SK-N-MC (cell line): ENCODE data around the gene PCDH11X.
A peak's percentile ranks its signal among the peaks of the same experiment; 100 is the strongest.
"Not testable (repeated sequence)": the region's sequence is repeated elsewhere in the genome, so short reads cannot be mapped to it uniquely, and the experiment has no call there.

Source experiments
- DNase-seq: peaks from one replicate; pipeline ENCODE4 v3.0.0-alpha.2; 2011; ENCODE audit warnings: low read depth, low spot score
- H3K27ac ChIP-seq: fragments of 200-600 bp; sonication (generic); 2 replicates; pipeline ENCODE4 v1.5.1; 2016; ENCODE audit warnings: mixed run types
- H3K36me3 ChIP-seq: fragments of 200-600 bp; sonication (generic); 2 replicates; pipeline ENCODE4 v1.6.1; 2017; ENCODE audit warnings: antibody characterized with exemption, low read length, mixed read lengths; ENCODE audit not compliant: insufficient read depth
- H3K4me3 ChIP-seq: fragments of 200-600 bp; sonication (generic); 2 replicates; pipeline ENCODE4 v1.5.1; 2016
- H3K9ac ChIP-seq: fragments of 200-600 bp; sonication (generic); 2 replicates; pipeline ENCODE4 v1.8.0; 2017; ENCODE audit warnings: mixed run types, mixed read lengths; ENCODE audit not compliant: insufficient read length
- H3K9me3 ChIP-seq: fragments of 200-600 bp; sonication (generic); 2 replicates; pipeline ENCODE4 v1.6.1; 2017; ENCODE audit warnings: low read depth, mild to moderate bottlenecking, antibody characterized with exemption, low read length, moderate library complexity, mixed read lengths
- POLR2AphosphoS5 ChIP-seq: IDR thresholded peaks from 2 replicates; pipeline ENCODE4 v1.6.1; 2012; ENCODE audit warnings: mild to moderate bottlenecking, low read depth, low read length, borderline replicate concordance

Gene PCDH11X

GRCh38 chrX:91779135-91779534 lies at the start of gene PCDH11X:
PCDH11X (plus strand) TSS chrX:91779375; CDS start chrX:91835505, 56,130 bp downstream.
- H3K9me3 ChIP-seq, DNase-seq, H3K27ac ChIP-seq, H3K9ac ChIP-seq, H3K36me3 ChIP-seq: not testable (repeated sequence)
- TF ChIP-seq POLR2AphosphoS5 = peak; percentile 21; the same call in 1 of the 2 replicates
- H3K4me3 ChIP-seq = peak within 1 kb of the TSS; percentile 62

GRCh38 chrX:91747446-91747845 lies 31.7 kb upstream of the PCDH11X start:
- not testable (repeated sequence) for H3K36me3 ChIP-seq, H3K27ac ChIP-seq, H3K9ac ChIP-seq, DNase-seq, H3K9me3 ChIP-seq, H3K4me3 ChIP-seq

- H3K27ac ChIP-seq, H3K9ac ChIP-seq, H3K36me3 ChIP-seq, H3K9me3 ChIP-seq, H3K4me3 ChIP-seq, DNase-seq: not testable (repeated sequence)
These were observed 26.2 kb upstream of the PCDH11X start for GRCh38 chrX:91753022-91753421.

GRCh38 chrX:91770619-91771488 lies 8.3 kb upstream of the PCDH11X start:
- not testable (repeated sequence) for H3K27ac ChIP-seq, H3K4me3 ChIP-seq, H3K9me3 ChIP-seq, H3K36me3 ChIP-seq, DNase-seq, H3K9ac ChIP-seq

- DNase-seq, H3K4me3 ChIP-seq, H3K9me3 ChIP-seq, H3K36me3 ChIP-seq, H3K27ac ChIP-seq, H3K9ac ChIP-seq: not testable (repeated sequence)
These were observed 5.2 kb upstream of the PCDH11X start for GRCh38 chrX:91773943-91774342.

GRCh38 chrX:91780008-91780407 lies 833 bp downstream of the PCDH11X start:
- H3K4me3 ChIP-seq = peak overlapping the region; percentile 62
- H3K9ac ChIP-seq = not testable (repeated sequence)

GRCh38 chrX:91780698-91781097 lies 1.5 kb downstream of the PCDH11X start:
- not testable (repeated sequence) for H3K4me3 ChIP-seq, H3K9ac ChIP-seq, H3K36me3 ChIP-seq, H3K9me3 ChIP-seq, H3K27ac ChIP-seq, DNase-seq

More at GRCh38 chrX:91780008-91780407, 833 bp downstream of the PCDH11X start:
- H3K27ac ChIP-seq, H3K36me3 ChIP-seq, DNase-seq, H3K9me3 ChIP-seq: not testable (repeated sequence)

GRCh38 chrX:91781553-91782298 lies 2.6 kb downstream of the PCDH11X start:
- not testable (repeated sequence) for H3K4me3 ChIP-seq, DNase-seq, H3K9ac ChIP-seq, H3K9me3 ChIP-seq, H3K27ac ChIP-seq, H3K36me3 ChIP-seq

- H3K36me3 ChIP-seq, H3K9me3 ChIP-seq, H3K9ac ChIP-seq, H3K27ac ChIP-seq, DNase-seq, H3K4me3 ChIP-seq: not testable (repeated sequence)
These were observed 3.6 kb downstream of the PCDH11X start for GRCh38 chrX:91782825-91783224.

GRCh38 chrX:91817537-91817936 lies 38.4 kb downstream of the PCDH11X start:
- H3K9ac ChIP-seq, DNase-seq, H3K4me3 ChIP-seq, H3K36me3 ChIP-seq, H3K9me3 ChIP-seq, H3K27ac ChIP-seq: not testable (repeated sequence)

- H3K4me3 ChIP-seq, H3K9ac ChIP-seq, H3K27ac ChIP-seq, H3K36me3 ChIP-seq, H3K9me3 ChIP-seq, DNase-seq: not testable (repeated sequence)
These were observed 46.1 kb downstream of the PCDH11X start for GRCh38 chrX:91825321-91825720.
